Brain microvascular endothelial cell (primary cell): ENCODE data around the gene THOC1.
"Not testable (repeated sequence)": the region's sequence is repeated elsewhere in the genome, so short reads cannot be mapped to it uniquely, and the experiment has no call there.

Experiments used
- DNase-seq: peaks from one replicate; pipeline ENCODE4 v3.0.0-alpha.2; 2020
- H3K27ac ChIP-seq: fragments of 250-450 bp; sonication (Bioruptor Pico); 2 replicates; pipeline ENCODE4 v1.5.1; 2020; ENCODE audit warnings: mild to moderate bottlenecking, moderate library complexity
- H3K27me3 ChIP-seq: fragments of 250-450 bp; sonication (Bioruptor Pico); replicated peaks from 2 replicates; pipeline ENCODE4 v1.5.1; 2020; ENCODE audit warnings: mild to moderate bottlenecking
- H3K36me3 ChIP-seq: fragments of 250-450 bp; sonication (Bioruptor Pico); replicated peaks from 2 replicates; pipeline ENCODE4 v1.5.1; 2020; ENCODE audit warnings: mild to moderate bottlenecking
- H3K4me3 ChIP-seq: 2 replicates; pipeline ENCODE4 v1.5.1; 2011; ENCODE audit warnings: low read depth, mild to moderate bottlenecking, control low read depth, low read length, moderate library complexity
- CTCF ChIP-seq: IDR thresholded peaks from 2 replicates; pipeline ENCODE4 v1.5.1; 2011; ENCODE audit warnings: low read depth, mild to moderate bottlenecking, moderate library complexity, low read length, control low read depth, inconsistent platforms; ENCODE audit errors: missing control alignments
- in situ Hi-C: cut with HindIII; loops from 2 replicates; pipeline ENCODE4 v1.10.0; 2017; ENCODE audit warnings: low sequenced_read_pairs, low pct_ligation_motif_present

THOC1 gene

GRCh38 chr18:267688-268552 lies at the start of gene THOC1:
THOC1 (minus strand) TSS chr18:268047; CDS start chr18:268019, 28 bp downstream.
- no peak for TF ChIP-seq CTCF
- peak; percentile 92 for DNase-seq
- Histone ChIP-seq H3K36me3 (peaks cover 5% of the 10 kb centered on the region), H3K27me3 (no peaks in the 10 kb centered on the region), H3K27ac (peak within 1 kb of the TSS; percentile 97), H3K4me3 (peak within 1 kb of the TSS; percentile 94)
- in situ Hi-C loops, result no loop called here

GRCh38 chr18:317618-318017 lies 49.8 kb upstream of the THOC1 start:
- no peaks in the 10 kb centered on the region for H3K36me3 ChIP-seq
- no peak for TF ChIP-seq CTCF
- H3K27ac ChIP-seq, result no peak overlapping the region
- H3K27me3 ChIP-seq, result peaks cover 51% of the 10 kb centered on the region
- no peak for DNase-seq
- H3K4me3 ChIP-seq, result no peak overlapping the region
- in situ Hi-C loops, result no loop called here

GRCh38 chr18:316393-316792 lies 48.5 kb upstream of the THOC1 start:
- no peak overlapping the region for H3K4me3 ChIP-seq
- DNase-seq, result no peak
- no peak for TF ChIP-seq CTCF
- in situ Hi-C loops, result no loop called here
- no peak overlapping the region for H3K27ac ChIP-seq
- peaks cover 59% of the 10 kb centered on the region for H3K27me3 ChIP-seq
- H3K36me3 ChIP-seq, result no peaks in the 10 kb centered on the region

- no peak for TF ChIP-seq CTCF
- Histone ChIP-seq H3K4me3 (no peak overlapping the region), H3K27ac (no peak overlapping the region), H3K27me3 (peaks cover 56% of the 10 kb centered on the region), H3K36me3 (no peaks in the 10 kb centered on the region)
- in situ Hi-C loops, result no loop called here
- no peak for DNase-seq
These were observed 46.1 kb upstream of the THOC1 start for GRCh38 chr18:313931-314330.

GRCh38 chr18:312415-312814 lies 44.6 kb upstream of the THOC1 start:
- no peak overlapping the region for H3K27ac ChIP-seq
- DNase-seq, result no peak
- no peak for TF ChIP-seq CTCF
- H3K27me3 ChIP-seq, result peaks cover 65% of the 10 kb centered on the region
- in situ Hi-C loops, result no loop called here
- H3K36me3 ChIP-seq, result no peaks in the 10 kb centered on the region
- H3K4me3 ChIP-seq, result no peak overlapping the region

GRCh38 chr18:310042-310441 lies 42.2 kb upstream of the THOC1 start:
- peaks cover 64% of the 10 kb centered on the region for H3K27me3 ChIP-seq
- H3K27ac ChIP-seq, result no peak overlapping the region
- H3K36me3 ChIP-seq, result no peaks in the 10 kb centered on the region
- no peak overlapping the region for H3K4me3 ChIP-seq
- in situ Hi-C loops, result no loop called here
- TF ChIP-seq CTCF, result no peak
- DNase-seq, result no peak

GRCh38 chr18:308086-308485 lies 40.2 kb upstream of the THOC1 start:
- H3K27ac ChIP-seq, DNase-seq, in situ Hi-C loops, H3K36me3 ChIP-seq, H3K4me3 ChIP-seq: not testable (repeated sequence)
- H3K27me3 ChIP-seq, result peaks cover 59% of the 10 kb centered on the region
